Spleen (tissue), 11 donors: ENCODE measurements around the gene UBIAD1. TPM values are rescaled to one million over a fixed set of nuclear protein-coding genes. Genes with fewer than 3 reads are reported as not detected.

Source experiments
- DNase-seq: peaks from one replicate; pipeline ENCODE4 v3.0.0-alpha.2; 2020
- H3K27ac ChIP-seq, 8 donors: fragments of 200-600 bp; sonication (generic) in 7 of 8; 1 replicate in 4 of 8; 2 replicates in 4 of 8; pipeline versions ENCODE4 v1.5.0 to v1.8.0; 2016 to 2021; ENCODE audit warnings: inconsistent platforms in 4 of 8, mild to moderate bottlenecking in 4 of 8, moderate library complexity in 1 of 8
- H3K27me3 ChIP-seq, 7 donors: fragments of 200-600 bp; sonication (generic) in 6 of 7; replicated peaks in 1 of 7; 1 replicate in 4 of 7; 2 replicates in 3 of 7; pipeline versions ENCODE4 v1.5.0 to v1.8.0; 2016 to 2021; ENCODE audit warnings: inconsistent platforms in 3 of 7, mild to moderate bottlenecking in 1 of 7
- H3K36me3 ChIP-seq, 6 donors: fragments of 200-600 bp; sonication (generic) in 5 of 6; 1 replicate in 4 of 6; 2 replicates in 2 of 6; pipeline versions ENCODE4 v1.5.0 to v1.8.0; 2016 to 2021; ENCODE audit warnings: inconsistent platforms in 2 of 6
- H3K4me1 ChIP-seq, 6 donors: fragments of 200-600 bp; sonication (generic) in 5 of 6; 1 replicate in 3 of 6; 2 replicates in 3 of 6; pipeline versions ENCODE4 v1.5.0 to v1.8.0; 2016 to 2021; ENCODE audit warnings: inconsistent platforms in 3 of 6
- H3K4me3 ChIP-seq, 8 donors: fragments of 200-600 bp; sonication (generic) in 7 of 8; 1 replicate in 4 of 8; 2 replicates in 4 of 8; pipeline versions ENCODE4 v1.5.0 to v1.8.0; 2016 to 2021; ENCODE audit warnings: inconsistent platforms in 4 of 8, mild to moderate bottlenecking in 4 of 8, moderate library complexity in 2 of 8
- H3K9me3 ChIP-seq, 8 donors: fragments of 200-600 bp; sonication (generic) in 7 of 8; 1 replicate in 4 of 8; 2 replicates in 4 of 8; pipeline versions ENCODE4 v1.5.0 to v1.8.0; 2016 to 2021; ENCODE audit warnings: inconsistent platforms in 4 of 8
- POLR2A ChIP-seq, 3 donors: fragments of 450-650 bp; IDR thresholded peaks; one replicate each; pipeline ENCODE4 v1.5.1; 2017; ENCODE audit warnings: antibody characterized with exemption in 3 of 3, mild to moderate bottlenecking in 1 of 3
- POLR2AphosphoS5 ChIP-seq, 3 donors: sonication (generic); formaldehyde crosslinking; IDR thresholded peaks; one replicate each; pipeline ENCODE4 v1.5.1; 2017; ENCODE audit warnings: antibody characterized with exemption in 3 of 3
- WGBS, 5 donors: extraction: QIAGEN DNeasy Blood & Tissue Kit in 3 of 5; methylation state at CpG; one replicate each; pipeline versions ENCODE4 v1.1.5 to v1.1.7; 2013 to 2018; 5-methylcytosine and 5-hydroxymethylcytosine counted together
- intact Hi-C: fragments of 100-400 bp; cut with DNase I; formaldehyde crosslinking; loops from one replicate; pipeline ENCODE4 v1.15.0; 2023; ENCODE audit warnings: low total_unique reads
- polyA plus RNA-seq, 3 donors: library from polyadenylated mRNA; stranded (reverse); fragments of 200-250 nt; gene quantifications; one replicate each; pipeline ENCODE4 v1.2.1, GENCODE V29; 2013
- total RNA-seq, 7 donors: library from RNA; depleted of rRNA in 3 of 7; stranded (reverse); fragments of >200 nt in 3 of 7; fragmentation: NEBNext Ultra II Directional in 4 of 7; extraction: Animal tissue kit (Norgen Biotek cat#: 25700) in 4 of 7; gene quantifications; one replicate each; pipeline versions ENCODE4 v1.1.0 to v1.2.1, GENCODE V29; 2016 to 2021
- TF ChIP-seq, protein P1 (sequence below), 11 experiments: fragments of 200-600 bp in 7 of 11; fragments of 450-650 bp in 4 of 11; sonication (generic) in 4 of 11; IDR thresholded peaks in 8 of 11; conservative IDR thresholded peaks in 3 of 11; 1 replicate in 7 of 11; 2 replicates in 4 of 11; pipeline versions ENCODE4 v1.4.0 to v1.8.0; 2016 to 2021; ENCODE audit warnings: antibody characterized with exemption in 11 of 11, inconsistent platforms in 4 of 11, mild to moderate bottlenecking in 1 of 11
- donor health status: healthy with polysubstance abuse.
- donor health status: DM: no; HTN: no; CAD: no; lungs with moderate emphysema.
- donor health status: DM: no; HTN: no; CAD: no.
- donor health status: Bipolar disorder and iron deficiency.
- donor health status: healthy.
- donor health status: DM: no; HTN: no; CAD: no.
- donor health status: DM: yes; HTN: yes; CAD: no.

Gene UBIAD1
- total and polyA plus RNA-seq, 10 donors: 6.8 to 18.5 (median 15.7) TPM

DNA sequence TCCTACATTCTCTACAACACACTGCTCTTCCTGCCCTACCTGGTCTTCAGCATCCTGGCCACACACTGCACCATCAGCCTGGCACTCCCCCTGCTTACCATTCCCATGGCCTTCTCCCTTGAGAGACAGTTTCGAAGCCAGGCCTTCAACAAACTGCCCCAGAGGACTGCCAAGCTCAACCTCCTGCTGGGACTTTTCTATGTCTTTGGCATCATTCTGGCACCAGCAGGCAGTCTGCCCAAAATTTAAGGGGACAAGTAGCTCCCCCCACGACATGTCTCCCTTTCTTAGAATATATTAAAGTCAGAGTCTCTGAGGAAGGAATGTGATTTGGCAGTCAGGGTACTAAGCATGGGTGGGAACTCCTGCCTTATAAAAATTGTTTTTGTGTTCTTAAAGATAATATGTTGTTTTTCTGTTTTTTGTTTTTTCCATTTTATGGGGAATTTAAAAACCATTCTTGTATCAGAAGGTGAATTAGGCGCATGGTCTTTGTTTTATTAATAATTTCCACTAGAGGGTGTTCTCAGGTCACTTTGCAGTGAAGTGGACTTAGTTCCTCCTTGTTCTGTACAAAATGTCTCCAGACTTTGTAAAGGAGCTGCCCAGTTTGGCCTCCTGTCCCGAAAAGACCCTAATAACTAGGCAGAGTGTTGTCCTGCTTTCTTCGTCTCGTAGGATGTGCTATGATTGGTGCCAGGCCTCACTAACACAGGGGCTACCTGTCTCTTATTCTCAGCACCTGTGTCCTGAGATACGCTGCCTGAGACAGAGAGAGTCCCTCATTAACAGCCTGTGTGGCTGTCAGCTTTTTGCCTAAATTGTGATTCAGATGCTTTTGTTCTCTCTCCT lies 13.1 kb downstream of the UBIAD1 start:
- H3K4me1 ChIP-seq: peaks cover 7 to 44% (median 14%) of the 10 kb centered on the region in 6 donors
- DNase-seq: no peak
- TF ChIP-seq POLR2AphosphoS5 (IDR thresholded peaks at IDR 0.05) (no peak), POLR2A (IDR thresholded peaks at IDR 0.05) (no peak)
- TF ChIP-seq, protein P1, sequence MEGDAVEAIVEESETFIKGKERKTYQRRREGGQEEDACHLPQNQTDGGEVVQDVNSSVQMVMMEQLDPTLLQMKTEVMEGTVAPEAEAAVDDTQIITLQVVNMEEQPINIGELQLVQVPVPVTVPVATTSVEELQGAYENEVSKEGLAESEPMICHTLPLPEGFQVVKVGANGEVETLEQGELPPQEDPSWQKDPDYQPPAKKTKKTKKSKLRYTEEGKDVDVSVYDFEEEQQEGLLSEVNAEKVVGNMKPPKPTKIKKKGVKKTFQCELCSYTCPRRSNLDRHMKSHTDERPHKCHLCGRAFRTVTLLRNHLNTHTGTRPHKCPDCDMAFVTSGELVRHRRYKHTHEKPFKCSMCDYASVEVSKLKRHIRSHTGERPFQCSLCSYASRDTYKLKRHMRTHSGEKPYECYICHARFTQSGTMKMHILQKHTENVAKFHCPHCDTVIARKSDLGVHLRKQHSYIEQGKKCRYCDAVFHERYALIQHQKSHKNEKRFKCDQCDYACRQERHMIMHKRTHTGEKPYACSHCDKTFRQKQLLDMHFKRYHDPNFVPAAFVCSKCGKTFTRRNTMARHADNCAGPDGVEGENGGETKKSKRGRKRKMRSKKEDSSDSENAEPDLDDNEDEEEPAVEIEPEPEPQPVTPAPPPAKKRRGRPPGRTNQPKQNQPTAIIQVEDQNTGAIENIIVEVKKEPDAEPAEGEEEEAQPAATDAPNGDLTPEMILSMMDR (IDR thresholded peaks at IDR 0.05 in 8 of 11, conservative IDR thresholded peaks at IDR 0.05 in 3 of 11): no peak
- peaks cover 0 to 74% (median 33%) of the 10 kb centered on the region in 6 donors for H3K36me3 ChIP-seq
- no peaks in the 10 kb centered on the region for H3K9me3 ChIP-seq
- no peak overlapping the region for H3K4me3 ChIP-seq
- H3K27ac ChIP-seq: no peak overlapping the region
- intact Hi-C loops: no loop called here
- WGBS, 5 donors: 88 to 95% (median 94%) methylated on average over 7 of the region's 7 CpGs
- H3K27me3 ChIP-seq: no peaks in the 10 kb centered on the region

DNA sequence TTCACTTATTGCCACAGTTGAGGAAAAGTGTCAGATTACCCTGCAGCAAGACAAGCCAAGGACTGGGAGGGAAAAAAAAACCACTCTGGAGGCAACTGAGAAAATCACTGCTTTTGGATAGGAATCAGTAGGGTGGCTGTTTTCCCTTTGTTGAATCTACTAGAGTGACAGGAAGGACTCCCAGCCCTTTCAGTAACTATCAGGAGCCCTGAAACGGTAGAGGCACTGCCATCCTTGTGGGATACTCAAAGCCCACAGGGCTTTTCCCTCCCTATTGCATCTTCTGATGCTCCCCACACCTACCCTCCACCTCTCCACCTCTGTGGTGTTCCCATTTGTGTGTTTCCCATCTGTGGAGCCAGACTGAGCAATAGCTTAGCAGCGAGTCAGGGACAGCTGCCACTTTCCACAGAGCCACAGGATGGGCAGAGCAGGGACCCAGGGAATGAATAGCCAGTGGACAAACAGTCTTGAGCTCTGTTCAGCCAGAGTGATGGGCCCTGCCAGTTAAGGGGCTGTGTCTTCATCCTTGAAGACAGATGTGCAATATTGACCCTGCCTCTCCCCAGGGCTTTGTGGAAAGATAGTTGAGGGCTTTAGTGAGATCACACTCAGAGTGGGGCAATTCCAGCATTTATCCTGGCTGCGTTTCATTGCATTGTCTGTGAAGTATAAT lies 13.9 kb downstream of the UBIAD1 start:
- Histone ChIP-seq H3K27me3 (no peaks in the 10 kb centered on the region), H3K27ac (no peak overlapping the region), H3K4me1 (peaks cover 0 to 36% (median 6%) of the 10 kb centered on the region in 6 donors), H3K9me3 (no peaks in the 10 kb centered on the region), H3K4me3 (no peak overlapping the region), H3K36me3 (peaks cover 0 to 81% (median 33%) of the 10 kb centered on the region in 6 donors)
- no peak for TF ChIP-seq POLR2A (IDR thresholded peaks at IDR 0.05)
- TF ChIP-seq, protein P1 (IDR thresholded peaks at IDR 0.05 in 8 of 11, conservative IDR thresholded peaks at IDR 0.05 in 3 of 11): no peak
- no peak for TF ChIP-seq POLR2AphosphoS5 (IDR thresholded peaks at IDR 0.05)
- no peak for DNase-seq
- 89 to 98% (median 94%) methylated on average over 3 of the region's 3 CpGs for WGBS, 5 donors
- intact Hi-C loops: no loop called here

DNA sequence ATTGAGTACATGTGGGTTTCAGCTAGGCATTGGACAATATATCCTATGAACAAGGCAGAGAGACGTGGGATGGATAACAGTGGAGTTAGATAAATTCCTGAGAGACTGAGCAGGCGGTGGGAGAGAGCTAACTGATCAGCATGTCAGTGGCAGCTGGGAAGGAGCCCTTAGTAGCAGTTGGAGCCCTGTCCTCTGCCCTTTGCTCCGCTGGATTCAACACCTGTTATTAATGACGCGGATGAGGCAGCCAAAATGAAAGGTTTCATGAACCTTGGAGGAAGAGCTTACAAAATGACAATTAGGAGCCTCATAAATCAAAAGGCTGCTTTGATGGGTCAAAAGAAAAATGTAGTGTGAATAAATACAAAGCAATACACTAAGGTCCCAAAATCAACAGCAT lies 16.1 kb downstream of the UBIAD1 start:
- H3K9me3 ChIP-seq: no peaks in the 10 kb centered on the region
- H3K36me3 ChIP-seq: peaks cover 0 to 92% (median 40%) of the 10 kb centered on the region in 6 donors
- no peak overlapping the region for H3K27ac ChIP-seq
- intact Hi-C loops: no loop called here
- no peaks in the 10 kb centered on the region for H3K27me3 ChIP-seq
- H3K4me3 ChIP-seq: no peak overlapping the region
- TF ChIP-seq POLR2A (IDR thresholded peaks at IDR 0.05) (no peak), POLR2AphosphoS5 (IDR thresholded peaks at IDR 0.05) (no peak)
- TF ChIP-seq, protein P1 (IDR thresholded peaks at IDR 0.05 in 8 of 11, conservative IDR thresholded peaks at IDR 0.05 in 3 of 11): no peak
- 91 to 98% (median 97%) methylated on average over 5 of the region's 5 CpGs for WGBS, 5 donors
- peaks cover 0 to 14% (median 0%) of the 10 kb centered on the region in 6 donors for H3K4me1 ChIP-seq
- DNase-seq: no peak

DNA sequence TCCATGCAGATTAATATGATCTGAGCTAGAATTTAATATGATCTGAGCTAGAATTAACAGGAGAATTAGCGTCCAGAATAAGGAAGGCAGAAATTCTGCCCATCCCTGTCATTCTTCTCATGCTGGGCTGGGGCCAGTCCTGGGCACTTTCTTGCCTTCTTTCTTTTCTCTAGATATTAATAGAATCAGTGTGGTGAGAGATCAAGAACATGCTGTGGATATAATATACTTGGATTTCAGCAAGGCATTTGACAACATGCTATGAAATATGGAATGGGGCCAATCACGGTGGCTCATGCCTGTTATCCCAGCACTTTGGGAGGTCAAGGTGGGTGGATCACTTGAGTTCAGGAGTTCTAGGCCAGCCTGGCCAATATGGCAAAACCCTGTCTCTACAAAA lies 18.1 kb downstream of the UBIAD1 start:
- no peaks in the 10 kb centered on the region for H3K4me1 ChIP-seq
- TF ChIP-seq POLR2A (IDR thresholded peaks at IDR 0.05) (no peak), POLR2AphosphoS5 (IDR thresholded peaks at IDR 0.05) (no peak)
- TF ChIP-seq, protein P1 (IDR thresholded peaks at IDR 0.05 in 8 of 11, conservative IDR thresholded peaks at IDR 0.05 in 3 of 11): no peak
- DNase-seq: no peak
- H3K36me3 ChIP-seq: peaks cover 0 to 99% (median 47%) of the 10 kb centered on the region in 6 donors
- H3K27ac ChIP-seq: no peak overlapping the region
- intact Hi-C loops: no loop called here
- WGBS, 5 donors: 87 to 91% (median 89%) methylated on average over 2 of the region's 2 CpGs
- H3K9me3 ChIP-seq: no peaks in the 10 kb centered on the region
- no peak overlapping the region for H3K4me3 ChIP-seq
- H3K27me3 ChIP-seq: no peaks in the 10 kb centered on the region
